Femur (tissue), 1 donor: Measurements from ENCODE around the gene NMRAL1.

ENCODE experiments used
- DNase-seq: peaks from one replicate; pipeline ENCODE4 v3.0.0-alpha.2; 2017

NMRAL1 gene

GRCh38 chr16:4474192-4474961 lies at the start of gene NMRAL1:
NMRAL1 (minus strand) TSS chr16:4474625; CDS start chr16:4474132, 493 bp downstream.
- DNase-seq, result peak; percentile 97

- DNase-seq, result no peak
These were observed 49.3 kb upstream of the NMRAL1 start for GRCh38 chr16:4523686-4524085.

GRCh38 chr16:4522051-4522581 lies 47.7 kb upstream of the NMRAL1 start:
- DNase-seq, result peak; percentile 76

- no peak for DNase-seq
These were observed 46.5 kb upstream of the NMRAL1 start for GRCh38 chr16:4520913-4521312.

GRCh38 chr16:4519274-4520058 lies 45.0 kb upstream of the NMRAL1 start:
- DNase-seq, result no peak

GRCh38 chr16:4517812-4518680 lies 43.6 kb upstream of the NMRAL1 start:
- DNase-seq, result no peak

- no peak for DNase-seq
These were observed 41.3 kb upstream of the NMRAL1 start for GRCh38 chr16:4515611-4516233.

GRCh38 chr16:4514606-4515005 lies 40.2 kb upstream of the NMRAL1 start:
- no peak for DNase-seq

- no peak for DNase-seq
These were observed 39.5 kb upstream of the NMRAL1 start for GRCh38 chr16:4513881-4514280.

- no peak for DNase-seq
These were observed 38.8 kb upstream of the NMRAL1 start for GRCh38 chr16:4513086-4513860.

- no peak for DNase-seq
These were observed 38.0 kb upstream of the NMRAL1 start for GRCh38 chr16:4512473-4512872.

GRCh38 chr16:4511441-4512082 lies 37.1 kb upstream of the NMRAL1 start:
- peak; percentile 67 for DNase-seq

- no peak for DNase-seq
These were observed 36.5 kb upstream of the NMRAL1 start for GRCh38 chr16:4510747-4511426.

GRCh38 chr16:4510131-4510530 lies 35.7 kb upstream of the NMRAL1 start:
- no peak for DNase-seq

- no peak for DNase-seq
These were observed 35.0 kb upstream of the NMRAL1 start for GRCh38 chr16:4509420-4509819.

- no peak for DNase-seq
These were observed 34.4 kb upstream of the NMRAL1 start for GRCh38 chr16:4508806-4509205.

- DNase-seq, result no peak
These were observed 33.3 kb upstream of the NMRAL1 start for GRCh38 chr16:4507588-4508345.

- DNase-seq, result peak; percentile 77
These were observed 32.0 kb upstream of the NMRAL1 start for GRCh38 chr16:4506450-4506849.

- peak; percentile 58 for DNase-seq
These were observed 31.1 kb upstream of the NMRAL1 start for GRCh38 chr16:4505356-4506147.
